BJ (cell line): ENCODE results near the gene GRID2IP. TPM values are rescaled to one million over a fixed set of nuclear protein-coding genes. Genes with fewer than 3 reads are reported as not detected.

Experiments used
- CTCF ChIA-PET: fragments of 350-600 bp; formaldehyde crosslinking; extraction: SDS; loops from one replicate; lab custom pipeline; 2021; ENCODE audit warnings: antibody characterized with exemption, inconsistent platforms; lab: Yijun Ruan, JAX
- POLR2A ChIA-PET: fragments of 300-600 bp; sonication (Branson Sonifier 250); formaldehyde crosslinking; extraction: SDS; loops from one replicate; lab custom pipeline; 2021; ENCODE audit warnings: antibody characterized with exemption; lab: Charles Lee
- DNase-seq: peaks from one replicate; pipeline ENCODE4 v3.0.0-alpha.2; 2011; ENCODE audit warnings: low read depth
- H3K27me3 ChIP-seq: 2 replicates; pipeline ENCODE4 v1.6.0; 2011; ENCODE audit warnings: low read length; ENCODE audit not compliant: control insufficient read depth, insufficient read depth
- H3K36me3 ChIP-seq: 2 replicates; pipeline ENCODE4 v1.5.1; 2011; ENCODE audit warnings: low read length; ENCODE audit not compliant: control insufficient read depth, insufficient read depth
- H3K4me3 ChIP-seq: 2 replicates; pipeline ENCODE4 v1.5.1; 2011; ENCODE audit warnings: low read depth, mild to moderate bottlenecking, control low read depth, low read length
- CTCF ChIP-seq: IDR thresholded peaks from 2 replicates; pipeline ENCODE4 v1.5.1; 2011; ENCODE audit warnings: low read depth, mild to moderate bottlenecking, control low read depth, inconsistent platforms, low read length, moderate library complexity; ENCODE audit not compliant: insufficient read depth
- polyA plus RNA-seq: library from polyadenylated mRNA; depleted of rRNA; stranded (reverse); fragments of >200 nt; gene quantifications from 2 replicates; pipeline ENCODE4 v1.2.3, GENCODE V29; 2011

The GRID2IP gene
- polyA plus RNA-seq, 1 experiment: not detected

DNA sequence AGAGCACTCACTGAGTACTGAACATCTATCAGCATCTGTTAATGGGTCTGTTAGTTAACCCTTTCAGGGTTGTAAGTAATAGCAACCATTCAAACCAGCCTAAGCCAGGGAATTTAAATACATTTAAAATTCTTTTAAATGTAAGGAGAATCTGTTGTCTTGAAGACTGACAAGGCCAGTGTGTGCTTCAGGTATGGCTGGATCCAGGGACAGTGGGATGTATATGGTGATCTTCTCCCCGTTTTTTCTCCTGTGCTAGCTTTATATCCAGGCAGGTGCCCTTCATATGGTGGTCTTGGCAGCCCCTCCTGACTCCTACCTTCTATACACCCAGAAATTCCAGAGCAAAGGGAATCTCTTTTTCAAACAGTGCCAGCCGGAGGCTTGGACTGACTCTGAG lies 56.9 kb downstream of the GRID2IP start:
- POLR2A ChIA-PET: no interaction called here
- CTCF ChIA-PET: interaction anchor here (2.6 kb wide), 1 partner anchor 22 kb away, joined by 7 read pairs; no protein-coding TSS in a partner anchor
- Histone ChIP-seq H3K36me3 (no peaks in the 10 kb centered on the region), H3K4me3 (no peak overlapping the region), H3K27me3 (peaks cover 7% of the 10 kb centered on the region)
- no peak for DNase-seq
- TF ChIP-seq CTCF: no peak

GRCh38 chr7:6491194-6491593 lies 60.1 kb downstream of the GRID2IP start:
- no peak for TF ChIP-seq CTCF
- CTCF ChIA-PET: no interaction called here
- H3K36me3 ChIP-seq: no peaks in the 10 kb centered on the region
- no peak for DNase-seq
- H3K4me3 ChIP-seq: no peak overlapping the region
- POLR2A ChIA-PET: no interaction called here
- peaks cover 7% of the 10 kb centered on the region for H3K27me3 ChIP-seq

DNA sequence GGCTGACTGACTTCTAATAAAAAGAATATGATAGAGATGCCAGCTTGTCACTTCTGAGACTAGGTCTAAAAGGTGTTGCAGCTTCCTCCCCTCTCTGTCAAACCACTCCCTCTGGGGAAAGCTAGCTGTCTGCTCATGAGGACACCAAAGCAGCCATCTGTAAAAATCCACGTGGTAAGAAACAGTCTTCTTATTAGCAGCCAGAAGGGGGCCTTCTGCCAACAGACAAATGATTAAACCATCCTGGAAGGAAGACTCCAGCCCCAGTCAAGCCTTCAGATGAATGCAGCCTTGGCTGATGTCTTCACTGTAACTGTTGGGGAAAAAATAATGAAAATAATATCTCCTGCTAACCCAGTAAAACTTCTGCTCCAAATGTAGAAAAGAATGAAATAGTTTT lies 61.6 kb downstream of the GRID2IP start:
- H3K27me3 ChIP-seq: peaks cover 7% of the 10 kb centered on the region
- no peak for DNase-seq
- no peak overlapping the region for H3K4me3 ChIP-seq
- ChIA-PET CTCF (no interaction called here), POLR2A (no interaction called here)
- H3K36me3 ChIP-seq: no peaks in the 10 kb centered on the region
- TF ChIP-seq CTCF: no peak

GRCh38 chr7:6487184-6487545 lies 64.1 kb downstream of the GRID2IP start:
- ChIA-PET POLR2A (no interaction called here), CTCF (no interaction called here)
- no peak for TF ChIP-seq CTCF
- no peak overlapping the region for H3K4me3 ChIP-seq
- H3K36me3 ChIP-seq: no peaks in the 10 kb centered on the region
- DNase-seq: no peak
- H3K27me3 ChIP-seq: peaks cover 3% of the 10 kb centered on the region

GRCh38 chr7:6486438-6487183 lies 64.7 kb downstream of the GRID2IP start:
- Histone ChIP-seq H3K4me3 (no peak overlapping the region), H3K27me3 (peaks cover 2% of the 10 kb centered on the region), H3K36me3 (no peaks in the 10 kb centered on the region)
- no peak for TF ChIP-seq CTCF
- ChIA-PET CTCF (no interaction called here), POLR2A (no interaction called here)
- DNase-seq: no peak
